Stimulated activated CD4-positive, alpha-beta T cell treated with anti-CD3 and anti-CD28 coated beads, Interleukin-15, amount 100 ng/mL, for 48 hours (primary cell): ENCODE measurements around the gene KLHDC9.
"Not testable (repeated sequence)": the region's sequence is repeated elsewhere in the genome, so short reads cannot be mapped to it uniquely, and the experiment has no call there.

Source experiments
- DNase-seq, 2 donors: peaks; one replicate each; pipeline ENCODE4 v3.0.0-alpha.2; 2020; ENCODE audit warnings: low read depth in 2 of 2

Gene KLHDC9

DNA sequence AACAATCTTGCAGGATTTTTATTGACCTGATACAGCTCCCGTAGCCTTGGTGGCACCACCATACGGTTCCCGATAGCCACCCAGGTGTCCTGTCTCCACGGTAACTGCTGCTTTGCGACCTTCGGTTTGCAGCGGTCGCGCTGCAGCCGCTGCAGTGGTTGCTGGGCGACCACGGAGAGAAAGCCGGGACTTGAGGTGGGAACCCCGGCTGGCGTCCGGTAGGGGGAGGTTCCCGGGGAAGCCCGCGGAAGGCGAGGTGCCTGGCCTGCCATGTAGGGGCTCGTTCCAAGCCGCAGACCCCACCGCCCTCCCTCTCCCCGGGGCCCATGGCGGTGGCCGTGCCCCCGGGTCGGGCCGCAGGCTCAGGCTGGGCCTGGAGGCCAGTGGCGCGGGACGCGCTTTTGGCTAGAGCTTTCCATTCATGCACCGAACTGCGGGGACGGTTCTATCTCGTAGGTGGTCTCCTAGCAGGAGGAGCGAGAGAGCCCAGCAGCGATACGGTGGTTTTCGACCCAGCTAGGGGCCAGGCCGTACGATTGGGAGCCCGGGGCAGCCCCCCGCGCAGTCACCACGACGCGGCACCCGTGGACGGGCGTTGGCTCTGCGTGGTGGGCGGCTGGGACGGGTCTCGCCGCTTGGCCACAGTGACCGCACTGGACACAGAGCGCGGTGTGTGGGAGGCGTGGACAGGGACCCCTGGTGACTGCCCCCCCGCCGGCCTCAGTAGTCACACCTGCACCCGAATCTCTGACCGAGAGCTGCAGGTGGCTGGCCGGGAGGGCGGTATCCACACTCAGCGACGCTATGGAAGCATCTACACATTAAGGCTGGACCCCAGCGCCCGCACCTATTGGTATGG is at the start of gene KLHDC9:
Gene KLHDC9, plus strand, starts transcription at position 152 of the 859 bp plus-strand sequence. Its CDS starts 175 bp downstream, at position 327.
- peak; percentile 52 to 55 for DNase-seq

GRCh38 chr1:161048949-161049722 is 49.0 kb upstream of the KLHDC9 start:
- DNase-seq = no peak

- DNase-seq = no peak
Measured at GRCh38 chr1:161051219-161051618, 46.9 kb upstream of the KLHDC9 start.

DNA sequence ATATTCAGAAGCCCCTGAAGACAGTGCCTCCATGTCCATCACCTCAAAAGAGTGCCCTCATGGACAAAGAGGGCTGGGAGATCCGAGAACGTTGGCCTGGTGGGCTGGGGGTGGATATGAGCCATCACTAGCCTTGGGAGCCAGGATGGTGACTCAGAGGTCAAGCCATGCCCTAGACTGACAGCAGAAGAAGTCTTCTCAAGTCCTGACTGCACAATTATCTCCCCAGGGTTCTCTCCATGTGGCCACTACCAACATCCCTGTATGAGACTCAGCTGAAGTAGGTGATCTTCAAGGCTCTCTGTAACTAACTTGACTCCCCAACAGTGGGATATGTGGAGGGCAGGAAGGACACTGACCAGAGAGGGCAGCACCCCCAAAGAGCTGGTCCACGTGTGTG is 45.3 kb upstream of the KLHDC9 start:
- no peak for DNase-seq

DNA sequence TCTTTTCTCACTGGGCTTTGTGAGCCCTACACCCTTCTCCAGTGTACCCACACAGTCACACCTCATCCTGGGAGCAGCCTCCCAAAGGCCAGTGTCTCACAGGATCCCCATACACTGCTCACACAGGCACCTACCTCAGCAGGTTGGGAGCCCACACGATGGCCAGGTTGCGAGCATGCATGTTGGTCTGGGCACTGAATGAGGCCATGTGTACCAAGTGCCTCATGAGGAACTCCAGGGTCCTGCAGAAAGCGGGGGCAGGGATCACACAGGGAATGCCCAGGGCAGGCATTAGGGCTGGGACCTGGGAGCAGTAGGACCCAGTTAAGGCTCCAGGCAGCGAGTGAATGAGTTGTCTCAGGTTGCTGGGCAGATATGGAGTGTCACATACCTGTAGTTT is 43.9 kb upstream of the KLHDC9 start:
- DNase-seq = no peak

DNA sequence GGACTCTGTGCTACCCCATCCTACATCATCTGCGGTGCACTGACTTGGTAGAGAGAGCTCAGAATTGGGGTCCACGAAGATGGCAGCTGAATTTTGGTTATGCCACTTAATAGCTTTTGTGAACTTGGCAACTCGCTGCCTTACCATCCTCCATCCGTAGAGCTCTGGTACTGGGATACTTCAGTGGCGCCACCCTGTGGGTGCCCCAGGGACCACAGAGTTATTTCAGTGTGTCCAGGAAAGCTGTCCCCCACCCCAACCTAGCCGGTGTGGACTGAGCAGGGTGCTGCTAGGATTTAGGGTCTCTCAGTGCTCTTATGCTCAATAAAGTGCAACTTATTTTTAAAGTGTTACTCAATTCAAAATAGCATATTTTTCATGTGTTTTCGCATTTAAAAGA is 43.4 kb upstream of the KLHDC9 start:
- no peak for DNase-seq

DNA sequence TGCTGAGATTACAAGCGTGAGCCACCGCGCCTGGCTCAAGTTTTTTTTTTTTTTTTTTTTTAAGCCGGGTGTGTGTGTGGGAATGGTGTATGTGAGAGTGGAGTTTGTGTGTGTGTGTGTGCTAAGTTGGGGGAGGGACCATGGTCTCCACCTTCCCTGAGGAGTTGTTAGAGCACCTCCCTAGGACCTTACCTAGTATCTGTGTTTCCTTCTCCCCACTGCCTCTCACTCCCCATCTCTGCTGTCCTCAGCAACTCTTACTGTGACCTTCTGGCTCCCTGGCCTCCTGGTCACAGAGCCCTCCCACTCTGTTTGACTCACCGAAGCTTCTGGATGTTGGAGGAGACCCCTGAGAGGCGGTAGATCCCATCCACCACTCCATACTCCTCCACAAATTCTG is 38.9 kb upstream of the KLHDC9 start:
- no peak for DNase-seq

DNA sequence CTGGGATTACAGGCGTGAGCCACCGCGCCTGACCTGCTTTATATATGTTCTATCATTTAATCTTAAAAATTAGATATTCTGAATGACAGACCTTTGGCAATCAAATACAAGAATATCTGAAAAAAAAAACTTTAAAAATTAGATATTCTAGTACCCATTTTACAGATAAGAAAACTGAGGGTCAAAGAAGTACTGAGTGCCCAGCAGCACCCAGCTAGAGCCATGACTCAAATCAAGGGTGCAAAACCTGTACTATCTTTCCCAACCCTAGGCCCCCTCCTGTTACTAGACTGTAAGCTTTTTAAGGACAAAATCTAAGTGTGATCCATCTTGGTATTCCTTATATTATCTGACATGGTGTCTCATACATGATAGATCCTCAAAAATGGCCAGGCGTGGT is 36.7 kb upstream of the KLHDC9 start:
- DNase-seq = no peak

DNA sequence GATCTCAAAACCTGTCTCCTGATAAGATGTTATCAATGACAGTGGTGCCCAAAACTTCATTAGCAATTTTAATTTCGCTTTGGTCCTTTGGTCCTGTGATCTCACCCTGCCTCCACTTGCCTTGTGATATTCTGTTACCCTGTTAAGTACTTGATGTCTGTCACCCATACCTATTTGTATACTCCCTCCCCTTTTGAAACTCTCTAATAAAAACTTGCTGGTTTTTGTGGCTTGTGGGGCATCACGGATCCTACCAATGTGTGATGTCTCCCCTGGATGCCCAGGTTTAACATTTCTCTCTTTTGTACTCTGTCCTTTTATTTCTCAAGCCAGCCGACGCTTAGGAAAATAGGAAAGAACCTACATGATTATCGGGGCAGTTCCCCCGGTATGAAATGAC is 34.2 kb upstream of the KLHDC9 start:
- not testable (repeated sequence) for DNase-seq

GRCh38 chr1:161065681-161066080 is 32.5 kb upstream of the KLHDC9 start:
- DNase-seq = not testable (repeated sequence)

DNA sequence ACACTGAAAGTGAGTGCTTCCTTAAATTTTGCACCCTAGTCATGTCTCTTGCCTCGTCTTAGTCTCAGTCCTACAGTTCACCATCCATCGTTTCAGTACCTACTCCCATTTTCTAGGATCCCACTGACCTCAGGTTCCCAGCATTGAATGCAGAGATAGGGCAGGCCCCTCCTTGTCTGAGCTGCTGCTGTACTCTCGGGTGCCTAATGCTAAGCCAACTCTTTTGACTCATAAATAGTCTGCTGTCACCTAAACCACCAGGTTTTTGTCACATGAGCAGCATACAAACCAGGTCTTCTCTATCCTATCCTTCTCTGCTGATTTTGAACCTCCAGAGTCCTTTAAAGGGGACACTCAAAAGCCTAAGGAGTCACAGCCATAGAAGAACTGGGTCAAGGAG is 31.5 kb upstream of the KLHDC9 start:
- DNase-seq = peak in 1 of 2 donors; percentile 20

DNA sequence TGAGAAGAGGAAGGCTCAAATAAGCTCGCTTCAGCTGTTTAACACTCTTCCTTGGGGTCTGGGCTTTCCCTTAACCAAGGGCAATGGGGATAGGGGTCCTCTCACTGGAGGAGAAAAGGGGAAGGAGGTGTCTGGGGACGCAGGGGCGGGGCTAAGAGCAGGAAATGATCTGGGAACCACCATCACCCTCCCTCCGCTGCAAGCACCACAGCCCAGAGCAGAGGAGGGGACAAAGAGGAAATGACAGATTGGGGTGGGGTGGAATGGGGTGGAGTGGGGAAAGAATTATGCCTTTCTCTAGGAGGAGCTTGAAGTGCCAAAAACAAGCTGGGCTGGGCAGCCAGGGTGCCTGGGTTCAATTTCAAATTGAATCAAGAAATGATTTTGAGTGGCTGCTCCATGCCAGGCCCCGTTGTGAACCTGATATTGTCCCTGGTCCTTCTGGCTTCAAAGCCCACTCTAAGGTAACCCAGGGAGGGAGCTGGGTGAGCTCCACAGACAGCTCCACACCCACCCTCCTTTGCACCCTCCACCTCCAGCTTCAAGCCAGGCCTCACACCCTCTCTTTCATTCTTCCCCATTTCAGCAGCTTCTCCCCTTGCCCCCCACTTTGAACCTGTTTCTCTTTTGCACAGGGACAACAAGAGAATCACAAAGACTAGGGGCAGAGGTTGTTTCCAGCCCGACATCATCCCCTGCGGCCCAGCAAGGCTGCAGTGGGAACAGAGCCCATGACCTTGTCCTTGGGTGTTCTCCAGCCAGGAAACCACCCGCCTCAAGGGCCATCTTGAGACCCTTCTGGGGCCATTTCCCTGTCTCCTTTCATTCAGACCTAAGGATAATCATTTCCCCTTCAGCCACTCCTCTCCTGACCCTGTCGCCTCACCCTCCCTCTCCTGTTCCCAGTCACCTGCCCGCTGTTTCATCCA is 29.6 kb upstream of the KLHDC9 start:
- DNase-seq = peak; percentile 66 to 74

- no peak for DNase-seq
Measured at GRCh38 chr1:161069241-161069640, 28.9 kb upstream of the KLHDC9 start.

DNA sequence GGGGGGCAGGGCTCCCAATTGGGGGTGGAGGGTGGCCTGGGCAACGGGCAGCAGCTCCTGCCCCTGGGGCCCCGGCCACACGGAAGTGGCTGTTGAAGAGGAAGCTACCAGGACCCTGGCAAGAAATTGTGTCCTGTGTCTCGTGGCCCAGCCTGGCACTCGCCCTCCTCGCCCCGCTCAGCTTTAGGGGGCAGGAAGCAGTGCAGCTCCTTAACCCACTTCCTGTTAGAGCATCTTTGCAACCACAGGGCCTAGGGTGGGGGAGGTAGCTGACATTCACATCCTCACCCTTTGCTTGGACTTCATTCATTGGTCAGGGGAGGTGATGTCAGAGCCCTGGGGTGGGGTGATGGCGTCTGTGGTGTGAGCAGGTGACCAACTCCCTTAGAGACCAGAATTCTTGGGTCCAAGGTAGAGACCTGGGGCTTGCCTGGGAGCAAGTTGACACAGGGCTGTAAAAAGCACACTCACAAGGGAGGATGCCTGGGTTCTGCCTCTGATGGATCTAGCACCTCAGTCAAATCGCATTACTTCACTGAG is 28.4 kb upstream of the KLHDC9 start, which contains the start of gene ARHGAP30:
Gene ARHGAP30, minus strand, starts transcription at position 161 of the 540 bp plus-strand sequence. CDS start 267 bp downstream, outside the sequence.
- peak; percentile 81 to 82 for DNase-seq

DNA sequence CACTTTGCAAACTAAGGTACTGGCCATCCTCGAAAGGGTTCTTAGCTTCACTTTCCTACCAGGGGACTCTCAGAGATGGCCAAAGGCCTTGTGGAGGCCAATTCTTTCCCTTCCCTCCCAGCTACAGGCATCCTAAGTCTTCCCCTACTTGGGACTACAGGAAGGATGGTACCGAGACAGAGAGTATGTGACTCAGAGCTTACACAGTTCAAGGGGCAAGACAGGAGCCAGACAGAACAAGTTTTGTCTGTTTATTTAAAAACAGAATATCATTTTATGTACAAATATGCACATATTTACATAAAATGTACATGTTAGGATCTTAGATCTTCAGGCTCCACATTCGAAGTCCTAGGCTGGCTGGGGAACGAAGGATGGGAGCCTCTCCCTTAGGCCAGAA is 27.4 kb upstream of the KLHDC9 start:
- no peak for DNase-seq

DNA sequence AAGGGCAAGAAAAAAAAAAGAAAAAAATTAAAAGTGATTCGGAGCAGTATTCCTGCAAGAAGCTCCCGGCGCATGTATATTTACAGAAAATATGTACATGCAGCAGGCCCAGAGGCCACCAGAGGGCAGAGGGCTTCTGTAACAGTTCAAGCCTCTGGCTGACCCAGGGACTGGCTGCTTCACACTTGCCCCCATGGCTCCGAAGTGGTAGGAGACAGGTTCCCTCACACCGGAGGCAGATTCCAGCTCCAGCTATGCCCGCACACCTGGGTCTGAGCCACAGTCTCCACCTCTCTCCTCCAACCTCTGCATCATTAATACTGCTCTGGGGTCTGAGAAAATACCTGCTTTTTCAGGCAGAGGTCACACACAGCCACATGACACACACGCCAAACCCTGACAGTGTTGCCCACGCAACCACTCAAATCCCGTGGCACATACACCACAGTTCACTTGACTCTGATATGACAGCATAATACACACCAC is 26.2 kb upstream of the KLHDC9 start:
- DNase-seq = peak in 1 of 2 donors; percentile 32

DNA sequence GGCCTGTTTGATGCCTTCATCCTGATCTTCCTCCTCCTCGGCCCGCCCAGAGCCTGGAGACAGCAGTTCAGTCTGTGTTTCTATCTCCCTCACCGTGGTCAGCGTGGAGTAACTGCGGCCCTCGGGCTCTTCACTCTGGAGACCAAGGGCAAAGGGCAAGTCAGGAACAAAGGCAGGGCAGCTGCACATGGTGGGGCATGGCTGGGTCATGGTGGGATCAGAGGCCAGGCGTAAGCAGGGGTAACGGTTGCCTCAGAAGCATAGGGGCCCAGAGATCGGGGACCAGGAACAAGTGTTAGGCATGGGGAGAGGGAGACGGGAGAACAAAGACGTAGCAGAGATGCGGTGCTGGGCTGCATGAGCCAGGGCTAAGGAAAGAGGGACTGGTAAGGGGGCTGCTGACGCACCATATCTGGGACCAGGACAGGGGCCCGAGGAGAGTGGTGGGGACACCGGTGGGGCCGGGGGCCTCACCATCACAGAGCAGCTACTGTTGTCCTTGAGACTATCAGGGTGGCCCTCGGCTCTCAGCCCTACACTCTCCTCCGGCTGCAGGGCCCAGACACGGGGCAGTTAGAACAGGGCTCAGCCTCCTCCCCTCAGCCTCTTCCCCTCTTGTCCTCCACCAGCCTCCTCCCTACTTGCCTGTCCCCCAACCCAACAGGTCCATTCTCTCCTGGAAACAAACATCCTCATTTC is 25.3 kb upstream of the KLHDC9 start:
- DNase-seq = no peak

- DNase-seq = no peak
Measured at GRCh38 chr1:161073474-161074121, 24.6 kb upstream of the KLHDC9 start.

- no peak for DNase-seq
Measured at GRCh38 chr1:161074676-161075368, 23.3 kb upstream of the KLHDC9 start.
